ENCODE data around the gene GREB1. TPM values are rescaled to one million over a fixed set of nuclear protein-coding genes. Genes with fewer than 3 reads are reported as not detected.

Gene GREB1
- total RNA-seq, 1 donor from 2014 or later: 0.42 TPM

DNA sequence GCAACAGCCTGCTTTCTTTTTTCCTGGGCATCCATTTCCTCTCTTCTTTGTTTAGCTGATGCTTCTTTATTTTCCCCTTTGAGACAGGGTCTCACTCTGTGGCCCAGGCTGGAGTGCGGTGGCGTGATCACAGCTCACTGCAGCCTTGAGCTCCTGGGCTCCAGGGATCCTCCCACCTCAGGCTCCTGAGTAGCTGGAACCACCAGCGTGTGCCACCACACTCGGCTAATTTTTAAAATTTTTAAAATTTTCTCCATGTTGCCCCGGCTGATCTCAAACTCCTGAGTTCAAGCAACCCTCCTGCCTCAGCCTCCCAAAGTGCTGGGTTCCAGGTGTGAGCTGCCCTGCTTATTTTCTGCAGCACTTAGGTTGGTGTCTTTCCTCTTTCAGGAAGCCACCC, 77.4 kb downstream of the GREB1 start:
- no peak overlapping the region for H3K4me3 Mint-ChIP-seq
- no peaks in the 10 kb centered on the region for H3K4me1 Mint-ChIP-seq
- H3K36me3 Mint-ChIP-seq (ENCODE audit: low read depth): no peaks in the 10 kb centered on the region
- DNase-seq (no peak), ATAC-seq (ENCODE audit: low read depth) (no peak)
- H3K9me3 Mint-ChIP-seq: no peaks in the 10 kb centered on the region
- no peaks in the 10 kb centered on the region for H3K27me3 Mint-ChIP-seq
- H3K27ac Mint-ChIP-seq: no peak overlapping the region
- intact Hi-C loops (cut with micrococcal nuclease): no loop called here
- TF ChIP-seq, protein P1, sequence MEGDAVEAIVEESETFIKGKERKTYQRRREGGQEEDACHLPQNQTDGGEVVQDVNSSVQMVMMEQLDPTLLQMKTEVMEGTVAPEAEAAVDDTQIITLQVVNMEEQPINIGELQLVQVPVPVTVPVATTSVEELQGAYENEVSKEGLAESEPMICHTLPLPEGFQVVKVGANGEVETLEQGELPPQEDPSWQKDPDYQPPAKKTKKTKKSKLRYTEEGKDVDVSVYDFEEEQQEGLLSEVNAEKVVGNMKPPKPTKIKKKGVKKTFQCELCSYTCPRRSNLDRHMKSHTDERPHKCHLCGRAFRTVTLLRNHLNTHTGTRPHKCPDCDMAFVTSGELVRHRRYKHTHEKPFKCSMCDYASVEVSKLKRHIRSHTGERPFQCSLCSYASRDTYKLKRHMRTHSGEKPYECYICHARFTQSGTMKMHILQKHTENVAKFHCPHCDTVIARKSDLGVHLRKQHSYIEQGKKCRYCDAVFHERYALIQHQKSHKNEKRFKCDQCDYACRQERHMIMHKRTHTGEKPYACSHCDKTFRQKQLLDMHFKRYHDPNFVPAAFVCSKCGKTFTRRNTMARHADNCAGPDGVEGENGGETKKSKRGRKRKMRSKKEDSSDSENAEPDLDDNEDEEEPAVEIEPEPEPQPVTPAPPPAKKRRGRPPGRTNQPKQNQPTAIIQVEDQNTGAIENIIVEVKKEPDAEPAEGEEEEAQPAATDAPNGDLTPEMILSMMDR (IDR thresholded peaks at IDR 0.05): no peak
- ChIA-PET CTCF (no interaction called here), POLR2A (interaction anchor here (0.6 kb wide), 1 partner anchor 24 kb away, joined by 3 read pairs; no protein-coding TSS in a partner anchor)

DNA sequence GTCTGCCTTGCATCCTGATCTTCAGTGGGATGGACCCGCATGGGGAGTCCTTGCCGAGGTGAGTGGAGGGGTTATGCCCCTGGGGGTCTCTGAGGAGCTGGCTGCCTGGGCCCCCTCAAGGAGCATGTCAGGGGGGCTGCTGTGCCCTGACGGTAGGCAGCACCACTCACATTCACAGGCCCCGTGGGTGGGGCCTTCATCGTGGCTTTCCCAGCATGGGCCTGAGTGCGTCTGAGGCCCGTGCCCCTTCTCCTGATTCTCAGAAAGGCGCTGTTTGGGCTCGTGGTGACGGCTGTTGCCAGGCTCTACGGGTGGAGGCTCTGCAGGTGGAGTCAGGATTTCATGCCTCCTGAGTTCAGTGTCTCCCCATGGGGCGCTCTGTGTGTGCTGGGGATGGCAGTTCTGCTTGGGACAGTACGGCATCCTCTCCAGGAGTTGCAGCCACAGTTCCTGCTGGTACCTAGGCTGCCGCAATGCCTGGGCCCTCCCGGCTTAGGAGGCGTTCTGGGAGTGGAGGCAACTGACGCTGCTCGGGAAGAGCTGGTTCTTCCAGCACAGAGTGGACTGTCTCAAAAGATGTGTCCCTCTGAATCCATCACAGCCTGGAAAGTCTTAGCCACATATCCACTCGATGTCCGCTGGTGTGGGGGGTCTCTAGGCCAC, 78.8 kb downstream of the GREB1 start:
- DNase-seq: no peak
- ATAC-seq (ENCODE audit: low read depth): no peak
- no peak overlapping the region for H3K4me3 Mint-ChIP-seq
- TF ChIP-seq, protein P1 (IDR thresholded peaks at IDR 0.05): no peak
- no peaks in the 10 kb centered on the region for H3K27me3 Mint-ChIP-seq
- no peaks in the 10 kb centered on the region for H3K9me3 Mint-ChIP-seq
- no peaks in the 10 kb centered on the region for H3K36me3 Mint-ChIP-seq (ENCODE audit: low read depth)
- CTCF ChIA-PET: no interaction called here
- intact Hi-C loops (cut with micrococcal nuclease): no loop called here
- no peak overlapping the region for H3K27ac Mint-ChIP-seq
- no peaks in the 10 kb centered on the region for H3K4me1 Mint-ChIP-seq
- POLR2A ChIA-PET: interaction anchor here (0.7 kb wide), 1 partner anchor 48 kb away, joined by 6 read pairs; no protein-coding TSS in a partner anchor

DNA sequence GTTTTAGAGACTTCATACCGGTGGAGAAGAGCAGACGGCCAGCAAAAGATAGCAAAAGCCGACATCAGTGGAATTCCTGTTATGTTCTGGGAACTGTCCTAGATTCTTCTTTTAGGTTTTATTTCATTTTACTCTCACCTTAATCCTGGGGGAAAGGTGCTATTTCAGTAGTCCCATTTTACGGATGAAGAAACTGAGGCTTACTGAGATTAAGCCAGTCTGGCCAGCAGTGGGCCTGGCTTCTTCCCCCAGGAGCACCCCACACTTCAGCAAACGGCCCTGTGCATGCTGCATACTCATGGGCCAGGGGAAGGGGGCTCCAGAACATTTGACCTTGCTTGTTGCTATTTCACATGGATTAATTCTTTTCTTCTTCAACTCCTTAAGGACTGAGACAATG, 79.5 kb downstream of the GREB1 start:
- ChIA-PET CTCF (no interaction called here), POLR2A (no interaction called here)
- Mint-ChIP-seq H3K27me3 (no peaks in the 10 kb centered on the region), H3K4me1 (no peaks in the 10 kb centered on the region), H3K27ac (no peak overlapping the region), H3K4me3 (no peak overlapping the region), H3K9me3 (no peaks in the 10 kb centered on the region), H3K36me3 (ENCODE audit: low read depth) (no peaks in the 10 kb centered on the region)
- ATAC-seq (ENCODE audit: low read depth) (no peak), DNase-seq (no peak)
- intact Hi-C loops (cut with micrococcal nuclease): no loop called here
- TF ChIP-seq, protein P1 (IDR thresholded peaks at IDR 0.05): no peak

DNA sequence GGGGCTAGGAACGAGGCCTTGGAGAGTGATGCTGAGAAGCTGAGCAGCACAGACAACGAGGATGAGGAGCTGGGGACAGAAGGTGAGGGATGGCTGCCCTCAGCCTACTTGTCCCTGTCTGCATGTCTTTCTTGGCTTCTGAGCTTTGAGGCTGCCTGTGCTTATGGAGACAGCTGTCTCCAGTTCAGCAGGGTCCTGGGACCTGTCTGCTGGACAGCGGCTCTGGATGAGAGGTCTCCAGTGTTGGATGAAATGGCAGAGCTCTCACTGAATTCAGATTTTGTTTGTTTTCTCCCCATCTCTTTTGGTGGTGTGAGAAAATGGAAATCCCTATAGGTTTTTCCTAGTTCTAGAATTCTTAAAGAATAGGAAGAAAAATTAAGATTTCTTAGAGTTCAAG, 81.4 kb downstream of the GREB1 start:
- TF ChIP-seq, protein P1 (IDR thresholded peaks at IDR 0.05): no peak
- POLR2A ChIA-PET: no interaction called here
- ATAC-seq (ENCODE audit: low read depth) (no peak), DNase-seq (no peak)
- Mint-ChIP-seq H3K4me3 (no peak overlapping the region), H3K27ac (no peak overlapping the region), H3K36me3 (ENCODE audit: low read depth) (no peaks in the 10 kb centered on the region), H3K4me1 (no peaks in the 10 kb centered on the region), H3K27me3 (no peaks in the 10 kb centered on the region), H3K9me3 (no peaks in the 10 kb centered on the region)
- CTCF ChIA-PET: no interaction called here
- intact Hi-C loops (cut with micrococcal nuclease): no loop called here

DNA sequence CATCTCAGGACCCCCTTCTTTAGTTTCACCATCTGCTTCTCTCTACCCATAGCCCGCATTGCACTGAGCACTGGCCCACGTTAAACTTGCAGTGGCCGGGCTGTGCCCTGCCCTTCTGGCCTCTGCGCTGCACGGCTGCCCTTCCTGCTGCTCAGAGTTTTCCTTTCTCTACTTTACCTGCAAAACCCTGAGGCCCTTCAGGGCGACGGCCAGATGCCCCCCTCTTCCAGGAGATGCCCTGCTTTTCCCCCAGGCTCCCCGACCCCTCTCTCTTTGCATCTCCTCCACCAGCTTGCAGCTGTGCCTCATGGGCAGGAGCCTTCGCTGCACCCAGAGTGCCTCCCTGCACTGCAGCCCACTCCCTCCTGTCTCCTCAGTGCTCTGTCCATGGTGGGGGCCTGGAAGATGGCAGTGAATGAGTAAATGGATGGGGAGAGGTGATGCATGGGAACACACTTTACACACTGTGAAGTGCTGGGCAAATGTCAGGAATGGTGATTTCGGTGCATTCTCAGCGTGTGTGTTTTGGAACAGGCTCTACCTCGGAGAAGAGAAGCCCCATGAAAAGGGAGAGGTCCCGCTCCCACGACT, 82.3 kb downstream of the GREB1 start:
- ATAC-seq (ENCODE audit: low read depth) (no peak), DNase-seq (no peak)
- no peak overlapping the region for H3K4me3 Mint-ChIP-seq
- CTCF ChIA-PET: no interaction called here
- TF ChIP-seq, protein P1 (IDR thresholded peaks at IDR 0.05): no peak
- H3K27me3 Mint-ChIP-seq: no peaks in the 10 kb centered on the region
- H3K9me3 Mint-ChIP-seq: no peaks in the 10 kb centered on the region
- POLR2A ChIA-PET: no interaction called here
- H3K4me1 Mint-ChIP-seq: no peaks in the 10 kb centered on the region
- H3K27ac Mint-ChIP-seq: no peak overlapping the region
- intact Hi-C loops (cut with micrococcal nuclease): no loop called here
- H3K36me3 Mint-ChIP-seq (ENCODE audit: low read depth): no peaks in the 10 kb centered on the region
